NCI-H510A treated with DMSO at 0.1 percent for 48 hours (cell line): ENCODE measurements around the gene HBQ1.
"Not testable (repeated sequence)": the region's sequence is repeated elsewhere in the genome, so short reads cannot be mapped to it uniquely, and the experiment has no call there.

Experiments
- DNase-seq: peaks from one replicate; lab custom pipeline; 2025; lab: John Stamatoyannopoulos, UW

Gene HBQ1

GRCh38 chr16:176477-177382, 3.5 kb upstream of the HBQ1 start, which contains the start of gene HBA1:
HBA1 (plus strand) TSS chr16:176680; CDS start chr16:176717, 37 bp downstream.
- DNase-seq: not testable (repeated sequence)

DNA sequence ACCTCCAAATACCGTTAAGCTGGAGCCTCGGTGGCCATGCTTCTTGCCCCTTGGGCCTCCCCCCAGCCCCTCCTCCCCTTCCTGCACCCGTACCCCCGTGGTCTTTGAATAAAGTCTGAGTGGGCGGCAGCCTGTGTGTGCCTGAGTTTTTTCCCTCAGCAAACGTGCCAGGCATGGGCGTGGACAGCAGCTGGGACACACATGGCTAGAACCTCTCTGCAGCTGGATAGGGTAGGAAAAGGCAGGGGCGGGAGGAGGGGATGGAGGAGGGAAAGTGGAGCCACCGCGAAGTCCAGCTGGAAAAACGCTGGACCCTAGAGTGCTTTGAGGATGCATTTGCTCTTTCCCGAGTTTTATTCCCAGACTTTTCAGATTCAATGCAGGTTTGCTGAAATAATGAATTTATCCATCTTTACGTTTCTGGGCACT, 2.9 kb upstream of the HBQ1 start:
- DNase-seq: peak; percentile 93

DNA sequence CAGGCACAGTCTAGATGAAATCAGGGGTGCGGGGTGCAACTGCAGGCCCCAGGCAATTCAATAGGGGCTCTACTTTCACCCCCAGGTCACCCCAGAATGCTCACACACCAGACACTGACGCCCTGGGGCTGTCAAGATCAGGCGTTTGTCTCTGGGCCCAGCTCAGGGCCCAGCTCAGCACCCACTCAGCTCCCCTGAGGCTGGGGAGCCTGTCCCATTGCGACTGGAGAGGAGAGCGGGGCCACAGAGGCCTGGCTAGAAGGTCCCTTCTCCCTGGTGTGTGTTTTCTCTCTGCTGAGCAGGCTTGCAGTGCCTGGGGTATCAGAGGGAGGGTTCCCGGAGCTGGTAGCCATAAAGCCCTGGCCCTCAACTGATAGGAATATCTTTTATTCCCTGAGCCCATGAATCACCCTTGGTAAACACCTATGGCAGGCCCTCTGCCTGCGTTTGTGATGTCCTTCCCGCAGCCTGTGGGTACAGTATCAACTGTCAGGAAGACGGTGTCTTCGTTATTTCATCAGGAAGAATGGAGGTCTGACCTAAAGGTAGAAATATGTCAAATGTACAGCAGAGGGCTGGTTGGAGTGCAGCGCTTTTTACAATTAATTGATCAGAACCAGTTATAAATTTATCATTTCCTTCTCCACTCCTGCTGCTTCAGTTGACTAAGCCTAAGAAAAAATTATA, 2.1 kb upstream of the HBQ1 start:
- no peak for DNase-seq

DNA sequence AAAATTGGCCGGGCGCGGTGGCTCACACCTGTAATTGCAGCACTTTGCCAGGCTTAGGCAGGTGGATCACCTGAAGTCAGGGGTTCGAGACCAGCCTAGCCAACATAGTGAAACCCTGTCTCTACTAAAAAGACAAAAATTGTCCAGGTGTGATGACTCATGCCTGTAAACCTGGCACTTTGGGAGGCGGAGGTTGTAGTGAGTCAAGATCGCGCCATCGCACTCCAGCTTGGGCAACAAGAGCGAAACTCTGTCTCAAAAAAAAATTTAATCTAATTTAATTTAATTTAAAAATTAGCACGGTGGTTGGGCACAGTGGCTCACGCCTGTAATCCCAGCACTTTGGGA, 1.6 kb upstream of the HBQ1 start:
- no peak for DNase-seq

DNA sequence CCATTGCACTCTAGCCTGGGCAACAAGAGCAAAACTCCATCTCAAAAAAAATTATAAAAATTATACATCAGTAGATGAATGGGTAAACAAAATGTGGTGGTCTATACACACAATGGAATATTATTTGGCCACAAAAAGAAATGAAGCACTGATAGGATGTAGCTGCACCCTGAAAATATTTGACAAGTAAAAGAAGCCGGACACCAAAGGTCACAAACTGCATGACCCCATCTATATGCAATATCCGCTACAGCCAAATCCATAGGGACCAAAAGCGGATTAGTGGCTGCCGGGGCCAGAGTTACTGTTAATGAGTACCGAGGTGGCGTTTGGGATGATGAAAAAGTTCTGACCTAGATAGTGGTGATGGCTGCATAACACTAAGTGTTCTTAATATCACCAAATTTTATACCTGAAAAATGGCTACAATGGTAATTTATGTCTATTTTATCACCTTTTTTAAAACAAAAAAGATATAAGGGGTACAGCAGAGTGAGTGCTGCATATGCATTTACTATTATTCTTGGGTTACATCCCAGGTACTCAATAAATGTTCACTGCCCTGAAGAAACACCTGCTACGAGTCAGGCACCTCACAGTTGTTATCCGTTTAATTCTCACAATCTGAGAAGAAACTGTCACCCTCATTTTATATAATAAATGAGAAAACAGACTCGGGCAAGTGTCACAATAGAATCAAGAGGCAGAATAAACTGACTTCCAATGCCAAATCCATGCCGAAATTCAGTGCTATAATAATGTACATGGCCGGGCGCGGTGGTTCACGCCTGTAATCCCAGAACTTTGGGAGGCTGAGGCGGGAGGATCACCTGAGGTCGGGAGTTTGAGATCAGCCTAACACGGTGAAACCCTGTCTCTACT, 807 bp upstream of the HBQ1 start:
- DNase-seq: no peak

DNA sequence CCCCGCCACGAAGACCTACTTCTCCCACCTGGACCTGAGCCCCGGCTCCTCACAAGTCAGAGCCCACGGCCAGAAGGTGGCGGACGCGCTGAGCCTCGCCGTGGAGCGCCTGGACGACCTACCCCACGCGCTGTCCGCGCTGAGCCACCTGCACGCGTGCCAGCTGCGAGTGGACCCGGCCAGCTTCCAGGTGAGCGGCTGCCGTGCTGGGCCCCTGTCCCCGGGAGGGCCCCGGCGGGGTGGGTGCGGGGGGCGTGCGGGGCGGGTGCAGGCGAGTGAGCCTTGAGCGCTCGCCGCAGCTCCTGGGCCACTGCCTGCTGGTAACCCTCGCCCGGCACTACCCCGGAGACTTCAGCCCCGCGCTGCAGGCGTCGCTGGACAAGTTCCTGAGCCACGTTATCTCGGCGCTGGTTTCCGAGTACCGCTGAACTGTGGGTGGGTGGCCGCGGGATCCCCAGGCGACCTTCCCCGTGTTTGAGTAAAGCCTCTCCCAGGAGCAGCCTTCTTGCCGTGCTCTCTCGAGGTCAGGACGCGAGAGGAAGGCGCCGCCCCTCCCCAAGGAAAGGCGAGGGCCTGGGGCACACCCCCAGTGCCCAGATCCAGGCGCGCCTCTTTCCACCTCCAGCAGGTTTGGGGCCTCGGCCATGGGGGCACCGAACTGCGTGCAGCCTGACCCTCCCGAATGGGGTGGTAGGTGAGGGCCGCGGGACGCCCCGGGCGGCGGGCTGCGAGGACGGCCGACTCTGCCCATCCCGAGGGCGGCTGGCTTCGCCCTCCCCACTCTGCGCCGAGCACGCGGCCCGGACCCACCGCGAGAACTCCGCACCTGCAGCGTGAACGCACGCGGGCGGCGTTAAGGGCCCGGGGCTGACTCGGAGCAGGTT, 664 bp downstream of the HBQ1 start:
- DNase-seq: no peak

DNA sequence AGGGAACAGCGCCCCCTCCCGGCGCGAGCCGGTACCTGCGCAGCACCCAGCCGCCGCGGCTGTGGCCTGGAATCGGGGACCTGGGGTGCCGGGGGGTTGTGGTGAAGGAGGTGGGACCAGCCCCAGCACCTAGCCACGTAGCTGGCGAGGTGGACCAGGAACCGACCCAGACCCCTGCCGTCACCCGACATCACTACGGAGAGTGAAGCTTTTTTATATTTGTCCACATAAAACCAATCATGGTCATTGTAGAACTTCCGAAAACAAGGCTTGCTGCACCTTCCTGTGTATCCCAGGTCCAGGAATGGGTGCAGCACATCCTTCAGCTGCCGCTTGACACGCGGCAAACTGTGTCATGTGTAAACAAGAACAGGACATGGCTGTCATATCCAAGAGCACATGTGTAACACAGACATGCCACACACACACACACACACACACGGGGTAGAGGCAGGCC, 1.3 kb downstream of the HBQ1 start:
- no peak for DNase-seq

- DNase-seq: no peak
Measured at GRCh38 chr16:183005-183404, 2.7 kb downstream of the HBQ1 start.

GRCh38 chr16:185213-185612, 5.0 kb downstream of the HBQ1 start:
- no peak for DNase-seq

- DNase-seq: no peak
Measured at GRCh38 chr16:185691-186090, 5.4 kb downstream of the HBQ1 start.

DNA sequence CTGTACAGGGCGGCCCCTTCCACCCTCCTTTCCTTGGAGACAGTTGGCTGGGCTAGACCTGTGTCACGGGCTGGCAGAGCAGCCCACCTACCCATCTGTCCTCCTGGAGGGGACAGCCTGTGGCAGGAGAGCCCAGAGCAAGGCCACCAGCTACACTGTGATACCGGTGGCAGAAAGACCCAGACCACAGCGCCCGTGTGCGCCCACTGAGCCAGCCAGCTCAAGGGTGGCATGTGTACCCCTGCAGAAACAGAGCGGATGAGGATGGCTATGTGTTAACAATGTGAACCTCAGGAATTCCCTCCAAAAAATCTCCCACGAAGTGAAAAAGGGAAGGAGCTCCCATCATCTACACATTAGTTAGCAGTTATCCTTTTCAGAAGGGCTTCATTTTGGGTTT, 7.1 kb downstream of the HBQ1 start:
- no peak for DNase-seq

GRCh38 chr16:188674-189073, 8.4 kb downstream of the HBQ1 start:
- no peak for DNase-seq

DNA sequence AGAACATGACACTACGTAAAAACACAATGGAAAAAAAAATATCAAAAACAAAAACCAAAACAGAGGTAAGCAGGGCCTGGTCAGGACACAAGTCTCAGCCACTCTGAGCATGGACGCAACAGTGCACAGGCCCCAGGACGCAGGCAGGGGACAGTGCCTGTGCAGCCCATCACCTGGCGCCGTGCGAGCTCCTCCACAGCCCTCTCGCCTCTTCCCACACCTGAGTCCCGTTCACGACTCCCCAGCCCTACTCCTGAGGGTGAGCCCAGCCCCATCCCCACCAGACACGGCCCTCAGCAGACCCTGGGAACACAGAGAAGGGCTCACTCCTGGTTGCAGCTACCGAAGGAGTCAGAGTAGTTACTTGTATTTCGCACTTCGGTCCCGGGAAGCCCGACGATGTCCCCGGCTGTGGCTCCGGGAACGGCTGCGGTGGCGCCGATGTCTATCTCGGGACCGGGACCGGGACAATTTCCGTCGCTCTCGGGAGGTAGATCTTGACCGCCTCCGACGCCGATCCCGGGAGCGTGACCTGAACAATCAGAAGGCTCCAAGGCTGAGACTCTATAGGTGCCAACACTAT, 9.4 kb downstream of the HBQ1 start:
- DNase-seq: no peak

- no peak for DNase-seq
Measured at GRCh38 chr16:191831-192230, 11.6 kb downstream of the HBQ1 start.

- no peak for DNase-seq
Measured at GRCh38 chr16:192686-193085, 12.4 kb downstream of the HBQ1 start.

DNA sequence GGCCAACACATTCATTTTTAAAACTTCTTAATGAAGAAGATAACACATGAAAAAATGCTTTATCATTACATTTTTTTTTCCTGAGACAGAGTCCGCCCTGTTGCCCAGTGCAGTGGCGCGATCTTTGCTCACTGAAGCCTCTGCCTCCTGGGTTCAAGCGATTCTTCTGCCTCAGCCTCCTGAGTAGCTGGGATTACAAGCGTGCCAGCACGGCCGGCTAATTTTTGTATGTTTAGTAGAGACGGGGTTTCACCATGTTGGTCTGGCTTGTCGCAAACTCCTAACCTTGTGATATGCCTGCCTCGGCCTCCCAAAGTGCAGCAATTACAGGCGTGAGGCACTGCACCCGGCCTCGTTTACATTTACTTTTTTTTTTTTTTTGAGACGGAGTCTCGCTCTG, 13.2 kb downstream of the HBQ1 start:
- DNase-seq: no peak

- DNase-seq: no peak
Measured at GRCh38 chr16:194516-194915, 14.3 kb downstream of the HBQ1 start.

- DNase-seq: no peak
Measured at GRCh38 chr16:200388-200787, 20.1 kb downstream of the HBQ1 start.

- DNase-seq: no peak
Measured at GRCh38 chr16:203246-203645, 23.0 kb downstream of the HBQ1 start.

DNA sequence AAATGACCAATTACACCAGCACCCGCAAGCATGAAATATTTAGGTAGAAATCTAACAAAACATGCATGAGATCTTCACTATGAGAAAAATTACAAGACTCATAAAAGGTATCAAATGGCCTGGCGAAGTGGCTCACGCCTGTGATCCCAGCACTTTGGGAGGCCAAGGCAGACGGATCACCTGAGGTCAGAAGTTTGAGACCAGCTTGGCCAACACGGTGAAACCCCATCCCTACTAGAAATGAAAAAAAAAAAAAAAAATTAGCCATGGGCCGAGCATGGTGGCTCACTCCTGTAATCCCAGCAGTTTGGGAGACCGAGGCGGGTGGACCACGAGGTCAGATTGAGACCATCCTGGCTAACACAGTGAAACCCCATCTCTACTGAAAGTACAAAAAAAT, 23.8 kb downstream of the HBQ1 start:
- DNase-seq: not testable (repeated sequence)

GRCh38 chr16:209359-209758, 29.1 kb downstream of the HBQ1 start:
- not testable (repeated sequence) for DNase-seq
